Mesenchymal stem cell (in vitro differentiated cells and primary cell): ENCODE measurements around the gene IFT27.

Source experiments
- DNase-seq: peaks from one replicate; pipeline ENCODE4 v3.0.0-alpha.2; 2013
- H2AFZ ChIP-seq: one replicate; pipeline ENCODE4 v1.6.1; 2013; ENCODE audit warnings: low read depth, mild to moderate bottlenecking, control low read depth, inconsistent platforms, low read length, moderate library complexity
- H2AK5ac ChIP-seq: 2 replicates; pipeline ENCODE4 v1.6.1; 2013; ENCODE audit warnings: low read length, moderate library complexity, mild to moderate bottlenecking, inconsistent platforms; ENCODE audit not compliant: severe bottlenecking
- H2BK120ac ChIP-seq: one replicate; pipeline ENCODE4 v1.6.1; 2013; ENCODE audit warnings: low read depth, mild to moderate bottlenecking, inconsistent platforms, low read length, moderate library complexity
- H2BK12ac ChIP-seq, 2 experiments: one replicate each; pipeline ENCODE4 v1.6.1; 2013; ENCODE audit warnings: inconsistent platforms in 2 of 2, low read length in 2 of 2, mild to moderate bottlenecking in 2 of 2, moderate library complexity in 2 of 2, control low read depth in 1 of 2
- H2BK15ac ChIP-seq: one replicate; pipeline ENCODE4 v1.6.1; 2013; ENCODE audit warnings: mild to moderate bottlenecking, low read depth, inconsistent platforms; ENCODE audit not compliant: poor library complexity, severe bottlenecking
- H2BK5ac ChIP-seq: 2 replicates; pipeline ENCODE4 v1.6.1; 2013; ENCODE audit warnings: low read depth, mild to moderate bottlenecking, low read length, control low read depth, inconsistent platforms; ENCODE audit not compliant: poor library complexity, severe bottlenecking
- H3K14ac ChIP-seq, 2 experiments: one replicate each; pipeline ENCODE4 v1.6.1; 2013; ENCODE audit warnings: inconsistent platforms in 2 of 2, low read length in 2 of 2, control low read depth in 1 of 2, mild to moderate bottlenecking in 1 of 2, moderate library complexity in 1 of 2
- H3K18ac ChIP-seq, 2 experiments: one replicate each; pipeline ENCODE4 v1.6.1; 2013; ENCODE audit warnings: inconsistent platforms in 2 of 2, low read length in 2 of 2, control low read depth in 1 of 2, low read depth in 1 of 2, mild to moderate bottlenecking in 1 of 2
- H3K23ac ChIP-seq, 2 experiments: one replicate each; pipeline ENCODE4 v1.6.1; 2013; ENCODE audit warnings: inconsistent platforms in 2 of 2, low read length in 2 of 2, mild to moderate bottlenecking in 2 of 2, moderate library complexity in 2 of 2, control low read depth in 1 of 2
- H3K27ac ChIP-seq: 2 replicates; pipeline ENCODE4 v1.5.1; 2013; ENCODE audit warnings: mild to moderate bottlenecking, moderate library complexity, low read length, control low read depth, inconsistent platforms; ENCODE audit not compliant: poor library complexity, severe bottlenecking
- H3K27me3 ChIP-seq, 2 experiments: 2 replicates each; pipeline versions ENCODE4 v1.6.1 to v1.7.0; 2013; ENCODE audit warnings: low read length in 2 of 2, mild to moderate bottlenecking in 2 of 2, moderate library complexity in 2 of 2, control low read depth in 1 of 2, inconsistent platforms in 1 of 2; ENCODE audit not compliant: control insufficient read depth in 1 of 2, insufficient read depth in 1 of 2
- H3K36me3 ChIP-seq, 2 experiments: 2 replicates each; pipeline versions ENCODE4 v1.6.1 to v1.7.0; 2013; ENCODE audit warnings: low read length in 2 of 2, control low read depth in 1 of 2, inconsistent platforms in 1 of 2, low read depth in 1 of 2, mild to moderate bottlenecking in 1 of 2; ENCODE audit not compliant: insufficient read depth in 2 of 2, control insufficient read depth in 1 of 2
- H3K4ac ChIP-seq, 2 experiments: one replicate each; pipeline ENCODE4 v1.6.1; 2013; ENCODE audit warnings: inconsistent platforms in 2 of 2, low read length in 2 of 2, mild to moderate bottlenecking in 2 of 2, moderate library complexity in 2 of 2, control low read depth in 1 of 2, low read depth in 1 of 2
- H3K4me1 ChIP-seq: 2 replicates; pipeline ENCODE4 v1.6.1; 2013; ENCODE audit warnings: low read depth, low read length, control low read depth; ENCODE audit not compliant: control insufficient read depth, insufficient read depth
- H3K4me2 ChIP-seq: 2 replicates; pipeline ENCODE4 v1.6.1; 2013; ENCODE audit warnings: low read length, mild to moderate bottlenecking, inconsistent platforms; ENCODE audit not compliant: poor library complexity, severe bottlenecking
- H3K4me3 ChIP-seq, 2 experiments: 2 replicates each; pipeline versions ENCODE4 v1.5.1 to v1.7.0; 2013; ENCODE audit warnings: low read length in 2 of 2, mild to moderate bottlenecking in 2 of 2, control low read depth in 1 of 2, low read depth in 1 of 2; ENCODE audit not compliant: insufficient read depth in 1 of 2
- H3K79me1 ChIP-seq: replicated peaks from 2 replicates; pipeline ENCODE4 v1.6.1; 2013; ENCODE audit warnings: mild to moderate bottlenecking, control low read depth, low read length, inconsistent platforms; ENCODE audit not compliant: poor library complexity, severe bottlenecking
- H3K9ac ChIP-seq: 2 replicates; pipeline ENCODE4 v1.7.0; 2013; ENCODE audit warnings: mild to moderate bottlenecking, low read length, moderate library complexity
- H3K9me3 ChIP-seq: 2 replicates; pipeline ENCODE4 v1.7.0; 2013; ENCODE audit warnings: mild to moderate bottlenecking, low read length; ENCODE audit not compliant: control insufficient read depth
- H4K8ac ChIP-seq: one replicate; pipeline ENCODE4 v1.6.1; 2013; ENCODE audit warnings: inconsistent platforms, mild to moderate bottlenecking, low read length, moderate library complexity
- H4K91ac ChIP-seq: one replicate; pipeline ENCODE4 v1.6.1; 2013; ENCODE audit warnings: mild to moderate bottlenecking, low read length, inconsistent platforms
- WGBS: methylation state at CpG from one replicate; pipeline ENCODE4 v1.1.7; 2013; ENCODE audit warnings: mixed read lengths; 5-methylcytosine and 5-hydroxymethylcytosine counted together

Gene IFT27

GRCh38 chr22:36775586-36775963 is 344 bp downstream of the IFT27 start:
- no peak overlapping the region for H3K14ac ChIP-seq
- DNase-seq = no peak
- H2BK12ac ChIP-seq = no peak overlapping the region
- H3K23ac ChIP-seq = no peak overlapping the region
- no peak overlapping the region for H2AK5ac ChIP-seq
- H2AFZ ChIP-seq = peak overlapping the region; percentile 91
- no peak overlapping the region for H2BK15ac ChIP-seq
- H3K79me1 ChIP-seq = peaks cover 14% of the 10 kb centered on the region
- H3K4me2 ChIP-seq = peak overlapping the region; percentile 58
- H4K8ac ChIP-seq = no peak overlapping the region
- peak overlapping the region; percentile 64 to 92 for H3K18ac ChIP-seq
- H3K27me3 ChIP-seq = no peaks in the 10 kb centered on the region
- H2BK5ac ChIP-seq = no peak overlapping the region
- no peaks in the 10 kb centered on the region for H3K9me3 ChIP-seq
- H3K4me1 ChIP-seq = peaks cover 4% of the 10 kb centered on the region
- peak overlapping the region; percentile 88 for H2BK120ac ChIP-seq
- 2% methylated on average over 11 of the region's 23 CpGs for WGBS
- no peak overlapping the region for H3K27ac ChIP-seq
- peaks cover 5 to 16% of the 10 kb centered on the region in 2 experiments for H3K36me3 ChIP-seq
- H3K4me3 ChIP-seq = peak overlapping the region; percentile 85 to 89
- peak overlapping the region; percentile 88 for H3K9ac ChIP-seq
- peak overlapping the region in 1 of 2 experiments; percentile 96 for H3K4ac ChIP-seq
- no peak overlapping the region for H4K91ac ChIP-seq

- Histone ChIP-seq H3K9ac (no peak overlapping the region), H3K4ac (no peak overlapping the region), H3K27ac (no peak overlapping the region), H2BK12ac (no peak overlapping the region), H3K23ac (no peak overlapping the region), H3K36me3 (peaks cover 9 to 16% of the 10 kb centered on the region in 2 experiments), H4K8ac (no peak overlapping the region), H3K4me1 (peaks cover 4% of the 10 kb centered on the region), H3K4me3 (no peak overlapping the region), H3K18ac (no peak overlapping the region), H3K14ac (no peak overlapping the region), H3K4me2 (no peak overlapping the region), H2AK5ac (no peak overlapping the region), H3K9me3 (no peaks in the 10 kb centered on the region), H4K91ac (no peak overlapping the region), H2BK120ac (no peak overlapping the region), H2AFZ (no peak overlapping the region), H2BK5ac (no peak overlapping the region), H3K27me3 (no peaks in the 10 kb centered on the region), H3K79me1 (peaks cover 14% of the 10 kb centered on the region), H2BK15ac (no peak overlapping the region)
- DNase-seq = peak; percentile 45
- WGBS = 76% methylated on average over 3 of the region's 3 CpGs
These were observed 2.0 kb downstream of the IFT27 start for GRCh38 chr22:36773935-36774334.

GRCh38 chr22:36772451-36772850 is 3.5 kb downstream of the IFT27 start:
- Histone ChIP-seq H2BK120ac (no peak overlapping the region), H4K91ac (no peak overlapping the region), H3K79me1 (peaks cover 14% of the 10 kb centered on the region), H3K4me2 (no peak overlapping the region), H3K36me3 (peaks cover 17 to 19% of the 10 kb centered on the region in 2 experiments), H3K23ac (no peak overlapping the region), H3K18ac (no peak overlapping the region), H4K8ac (no peak overlapping the region), H3K9me3 (no peaks in the 10 kb centered on the region), H2BK12ac (no peak overlapping the region), H3K9ac (no peak overlapping the region), H3K27ac (no peak overlapping the region), H2AFZ (no peak overlapping the region), H2BK5ac (no peak overlapping the region), H3K27me3 (no peaks in the 10 kb centered on the region), H3K4me3 (no peak overlapping the region), H3K4me1 (peaks cover 4% of the 10 kb centered on the region), H2BK15ac (no peak overlapping the region), H3K14ac (no peak overlapping the region), H3K4ac (no peak overlapping the region), H2AK5ac (no peak overlapping the region)
- 88% methylated on average over 8 of the region's 8 CpGs for WGBS
- peak; percentile 23 for DNase-seq

- peaks cover 14% of the 10 kb centered on the region for H3K79me1 ChIP-seq
- H3K36me3 ChIP-seq = peaks cover 21 to 29% of the 10 kb centered on the region in 2 experiments
- H3K27me3 ChIP-seq = no peaks in the 10 kb centered on the region
- no peak overlapping the region for H2BK5ac ChIP-seq
- no peak overlapping the region for H3K9ac ChIP-seq
- no peaks in the 10 kb centered on the region for H3K9me3 ChIP-seq
- no peak overlapping the region for H3K18ac ChIP-seq
- 97% methylated on average over 13 of the region's 13 CpGs for WGBS
- no peak overlapping the region for H2AFZ ChIP-seq
- no peak overlapping the region for H2BK12ac ChIP-seq
- H2AK5ac ChIP-seq = no peak overlapping the region
- no peak overlapping the region for H4K8ac ChIP-seq
- no peak overlapping the region for H3K4me2 ChIP-seq
- H3K4me3 ChIP-seq = no peak overlapping the region
- H4K91ac ChIP-seq = no peak overlapping the region
- H3K27ac ChIP-seq = no peak overlapping the region
- H2BK15ac ChIP-seq = no peak overlapping the region
- DNase-seq = no peak
- H3K4ac ChIP-seq = no peak overlapping the region
- no peak overlapping the region for H3K14ac ChIP-seq
- H3K23ac ChIP-seq = no peak overlapping the region
- peaks cover 2% of the 10 kb centered on the region for H3K4me1 ChIP-seq
- H2BK120ac ChIP-seq = no peak overlapping the region
These were observed 4.4 kb downstream of the IFT27 start for GRCh38 chr22:36771356-36772063.
